ENCODE data around the gene INPPL1. TPM values are rescaled to one million over a fixed set of nuclear protein-coding genes. Genes with fewer than 3 reads are reported as not detected.

The INPPL1 gene
- total RNA-seq, 2 experiments from 2014 or later = 75.9 to 78.4 TPM

DNA sequence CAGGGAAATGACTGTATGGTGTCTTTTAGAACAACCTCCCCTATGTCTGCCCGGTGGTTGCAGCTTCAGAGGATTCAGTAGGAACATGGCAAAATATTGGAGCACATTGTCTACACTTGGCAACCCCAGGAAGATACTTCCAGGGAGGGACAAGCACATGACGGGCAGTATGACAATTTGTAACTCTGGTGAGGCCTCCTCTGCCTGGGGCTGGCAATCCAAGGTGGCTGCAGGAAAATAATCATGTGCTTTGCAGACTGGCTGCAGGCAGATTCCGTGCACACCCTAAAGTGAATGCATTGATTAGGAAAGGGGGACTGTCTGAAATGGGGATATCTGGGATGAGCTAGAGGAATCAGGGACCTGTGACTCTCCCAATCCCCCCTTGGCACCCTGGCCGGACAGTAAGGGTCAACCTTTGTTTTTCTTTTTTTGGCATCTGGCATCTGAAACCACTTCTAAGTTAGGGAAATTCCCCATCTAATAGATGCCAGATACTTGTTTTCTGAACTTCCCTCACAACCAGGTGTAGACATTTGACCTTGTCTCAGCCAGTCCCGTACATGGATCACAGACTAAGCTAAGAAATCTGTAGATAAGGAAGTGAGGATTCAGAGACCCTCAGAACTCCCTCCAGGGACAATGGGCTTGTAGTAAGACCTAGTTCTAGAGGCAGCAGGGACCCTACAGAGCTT, 29.9 kb downstream of the INPPL1 start:
- peaks cover 3% of the 10 kb centered on the region for H3K27me3 Mint-ChIP-seq
- CTCF ChIA-PET = interaction anchor here (0.7 to 1.8 kb wide), 4 partner anchors 16 to 177 kb away, joined by 3 to 6 read pairs (median 3); no protein-coding TSS in a partner anchor
- H3K9me3 Mint-ChIP-seq = no peaks in the 10 kb centered on the region
- ATAC-seq (no peak), DNase-seq (no peak)
- TF ChIP-seq, protein P1, sequence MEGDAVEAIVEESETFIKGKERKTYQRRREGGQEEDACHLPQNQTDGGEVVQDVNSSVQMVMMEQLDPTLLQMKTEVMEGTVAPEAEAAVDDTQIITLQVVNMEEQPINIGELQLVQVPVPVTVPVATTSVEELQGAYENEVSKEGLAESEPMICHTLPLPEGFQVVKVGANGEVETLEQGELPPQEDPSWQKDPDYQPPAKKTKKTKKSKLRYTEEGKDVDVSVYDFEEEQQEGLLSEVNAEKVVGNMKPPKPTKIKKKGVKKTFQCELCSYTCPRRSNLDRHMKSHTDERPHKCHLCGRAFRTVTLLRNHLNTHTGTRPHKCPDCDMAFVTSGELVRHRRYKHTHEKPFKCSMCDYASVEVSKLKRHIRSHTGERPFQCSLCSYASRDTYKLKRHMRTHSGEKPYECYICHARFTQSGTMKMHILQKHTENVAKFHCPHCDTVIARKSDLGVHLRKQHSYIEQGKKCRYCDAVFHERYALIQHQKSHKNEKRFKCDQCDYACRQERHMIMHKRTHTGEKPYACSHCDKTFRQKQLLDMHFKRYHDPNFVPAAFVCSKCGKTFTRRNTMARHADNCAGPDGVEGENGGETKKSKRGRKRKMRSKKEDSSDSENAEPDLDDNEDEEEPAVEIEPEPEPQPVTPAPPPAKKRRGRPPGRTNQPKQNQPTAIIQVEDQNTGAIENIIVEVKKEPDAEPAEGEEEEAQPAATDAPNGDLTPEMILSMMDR (IDR thresholded peaks at IDR 0.05) = no peak
- no peak overlapping the region for H3K4me3 Mint-ChIP-seq
- H3K36me3 Mint-ChIP-seq (ENCODE audit: low read depth) = no peaks in the 10 kb centered on the region
- no peaks in the 10 kb centered on the region for H3K4me1 Mint-ChIP-seq (ENCODE audit: low read depth)
- H3K27ac Mint-ChIP-seq = no peak overlapping the region
- intact Hi-C loops (cut with micrococcal nuclease) = no loop called here
- POLR2A ChIA-PET = interaction anchor here (1.6 kb wide), 1 partner anchor 29 kb away, joined by 3 read pairs; no protein-coding TSS in a partner anchor

DNA sequence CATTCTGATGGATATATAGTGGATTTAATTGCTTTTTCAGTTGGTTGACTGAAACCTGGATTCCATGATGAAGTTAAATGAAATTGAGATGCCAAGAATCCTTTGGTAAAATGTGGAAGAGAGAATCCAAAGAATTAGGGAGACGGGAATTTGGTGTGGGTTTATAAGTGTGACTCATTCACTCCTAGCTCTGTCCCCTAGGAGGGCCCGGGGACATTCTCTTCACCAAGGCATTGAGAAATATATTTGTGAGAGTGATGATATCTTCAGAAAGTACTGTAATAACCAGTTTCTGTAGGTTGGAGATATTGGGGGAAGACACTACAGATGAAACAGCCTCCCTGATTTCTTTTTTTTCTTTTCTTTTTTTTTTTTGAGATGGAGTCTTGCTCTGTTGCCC, 33.0 kb downstream of the INPPL1 start:
- Mint-ChIP-seq H3K9me3 (no peaks in the 10 kb centered on the region), H3K27me3 (peaks cover 3% of the 10 kb centered on the region), H3K27ac (no peak overlapping the region), H3K4me1 (ENCODE audit: low read depth) (no peaks in the 10 kb centered on the region), H3K36me3 (ENCODE audit: low read depth) (no peaks in the 10 kb centered on the region), H3K4me3 (no peak overlapping the region)
- ATAC-seq (no peak), DNase-seq (no peak)
- CTCF ChIA-PET = interaction anchor here (1.2 kb wide), 1 partner anchor 19 kb away, joined by 3 read pairs; no protein-coding TSS in a partner anchor
- intact Hi-C loops (cut with micrococcal nuclease) = no loop called here
- POLR2A ChIA-PET = no interaction called here
- TF ChIP-seq, protein P1 (IDR thresholded peaks at IDR 0.05) = no peak

DNA sequence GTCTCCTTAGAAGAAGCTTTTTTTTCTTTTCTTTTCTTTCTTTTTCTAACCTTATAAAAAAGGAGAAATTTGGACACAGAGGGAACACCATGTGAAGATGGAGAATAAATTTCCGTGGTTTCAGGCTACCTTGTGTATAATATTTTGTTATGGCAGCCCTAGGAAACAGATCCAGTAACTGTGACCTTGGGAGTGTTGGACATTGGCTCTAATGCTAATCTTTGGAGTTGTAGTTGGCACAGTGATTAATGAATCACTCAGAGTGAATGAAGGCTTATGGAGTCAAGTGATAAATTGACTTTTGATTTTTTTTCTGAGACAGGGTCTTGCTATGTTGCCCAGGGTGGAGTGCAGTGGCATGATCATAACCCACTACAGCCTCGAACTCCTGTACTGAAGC, 34.9 kb downstream of the INPPL1 start:
- Mint-ChIP-seq H3K4me3 (no peak overlapping the region), H3K27ac (no peak overlapping the region), H3K9me3 (no peaks in the 10 kb centered on the region), H3K4me1 (ENCODE audit: low read depth) (no peaks in the 10 kb centered on the region), H3K36me3 (ENCODE audit: low read depth) (no peaks in the 10 kb centered on the region), H3K27me3 (peaks cover 8% of the 10 kb centered on the region)
- TF ChIP-seq, protein P1 (IDR thresholded peaks at IDR 0.05) = no peak
- intact Hi-C loops (cut with micrococcal nuclease) = no loop called here
- DNase-seq (no peak), ATAC-seq (no peak)
- CTCF ChIA-PET = no interaction called here
- POLR2A ChIA-PET = no interaction called here

DNA sequence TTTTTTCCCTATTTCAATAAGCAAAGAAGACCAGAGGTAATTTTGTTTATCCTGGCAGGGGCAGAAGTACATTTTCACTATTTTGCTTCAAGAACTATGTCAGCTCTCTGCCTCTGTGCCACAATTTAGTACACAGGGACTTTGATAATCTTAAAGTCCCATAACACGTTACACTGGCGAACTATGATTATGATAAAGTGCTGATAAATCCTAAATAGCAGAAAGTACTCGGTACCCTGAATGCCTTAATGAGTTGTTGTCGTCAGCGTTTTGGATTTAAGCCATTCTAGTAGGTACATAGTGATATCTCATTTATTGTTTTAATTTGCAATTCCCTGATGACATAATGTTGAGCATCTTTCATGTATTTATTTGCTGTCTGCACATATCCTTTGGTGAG, 36.0 kb downstream of the INPPL1 start:
- Mint-ChIP-seq H3K27ac (no peak overlapping the region), H3K9me3 (no peaks in the 10 kb centered on the region), H3K36me3 (ENCODE audit: low read depth) (no peaks in the 10 kb centered on the region), H3K27me3 (peaks cover 8% of the 10 kb centered on the region), H3K4me1 (ENCODE audit: low read depth) (no peaks in the 10 kb centered on the region), H3K4me3 (no peak overlapping the region)
- TF ChIP-seq, protein P1 (IDR thresholded peaks at IDR 0.05) = no peak
- no peak for ATAC-seq
- intact Hi-C loops (cut with micrococcal nuclease) = no loop called here
- ChIA-PET POLR2A (no interaction called here), CTCF (interaction anchor here (1.0 kb wide), 1 partner anchor 210 kb away, joined by 3 read pairs; no protein-coding TSS in a partner anchor)
- no peak for DNase-seq

DNA sequence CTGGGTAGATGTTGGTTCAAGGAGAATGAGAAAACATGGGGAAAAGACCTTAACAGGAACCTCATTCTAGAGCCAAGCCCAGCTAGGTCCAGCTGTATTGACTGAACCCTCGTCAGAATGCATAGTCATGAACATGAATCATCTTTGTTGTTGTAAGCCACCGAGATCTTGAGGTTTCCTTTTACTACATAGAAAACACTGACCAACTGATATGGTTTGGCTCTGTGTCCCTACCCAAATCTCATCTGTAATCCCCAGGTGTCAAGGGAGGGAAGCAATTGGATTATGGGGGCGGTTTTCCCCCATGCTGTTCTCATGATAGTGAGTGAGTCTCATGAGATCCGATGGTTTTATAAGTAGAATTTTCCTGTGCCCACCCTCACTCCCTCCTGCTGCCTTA, 38.8 kb downstream of the INPPL1 start:
- Mint-ChIP-seq H3K4me3 (no peak overlapping the region), H3K36me3 (ENCODE audit: low read depth) (no peaks in the 10 kb centered on the region), H3K27me3 (peaks cover 13% of the 10 kb centered on the region), H3K4me1 (ENCODE audit: low read depth) (no peaks in the 10 kb centered on the region), H3K27ac (no peak overlapping the region), H3K9me3 (no peaks in the 10 kb centered on the region)
- ATAC-seq (no peak), DNase-seq (no peak)
- ChIA-PET POLR2A (no interaction called here), CTCF (no interaction called here)
- intact Hi-C loops (cut with micrococcal nuclease) = no loop called here
- TF ChIP-seq, protein P1 (IDR thresholded peaks at IDR 0.05) = no peak
